Endothelial cell of coronary artery (primary cell): ENCODE data around the gene SCNN1B. TPM values are rescaled to one million over a fixed set of nuclear protein-coding genes. Genes with fewer than 3 reads are reported as not detected.

Source experiments
- total RNA-seq: library from RNA; depleted of rRNA; stranded (reverse); fragments of >200 nt; gene quantifications from 2 replicates; pipeline ENCODE4 v1.2.3, GENCODE V29; 2014

The SCNN1B gene, protein sequence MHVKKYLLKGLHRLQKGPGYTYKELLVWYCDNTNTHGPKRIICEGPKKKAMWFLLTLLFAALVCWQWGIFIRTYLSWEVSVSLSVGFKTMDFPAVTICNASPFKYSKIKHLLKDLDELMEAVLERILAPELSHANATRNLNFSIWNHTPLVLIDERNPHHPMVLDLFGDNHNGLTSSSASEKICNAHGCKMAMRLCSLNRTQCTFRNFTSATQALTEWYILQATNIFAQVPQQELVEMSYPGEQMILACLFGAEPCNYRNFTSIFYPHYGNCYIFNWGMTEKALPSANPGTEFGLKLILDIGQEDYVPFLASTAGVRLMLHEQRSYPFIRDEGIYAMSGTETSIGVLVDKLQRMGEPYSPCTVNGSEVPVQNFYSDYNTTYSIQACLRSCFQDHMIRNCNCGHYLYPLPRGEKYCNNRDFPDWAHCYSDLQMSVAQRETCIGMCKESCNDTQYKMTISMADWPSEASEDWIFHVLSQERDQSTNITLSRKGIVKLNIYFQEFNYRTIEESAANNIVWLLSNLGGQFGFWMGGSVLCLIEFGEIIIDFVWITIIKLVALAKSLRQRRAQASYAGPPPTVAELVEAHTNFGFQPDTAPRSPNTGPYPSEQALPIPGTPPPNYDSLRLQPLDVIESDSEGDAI
- under 0.01 TPM in 1 of 2 replicates, not detected in the other for total RNA-seq

DNA sequence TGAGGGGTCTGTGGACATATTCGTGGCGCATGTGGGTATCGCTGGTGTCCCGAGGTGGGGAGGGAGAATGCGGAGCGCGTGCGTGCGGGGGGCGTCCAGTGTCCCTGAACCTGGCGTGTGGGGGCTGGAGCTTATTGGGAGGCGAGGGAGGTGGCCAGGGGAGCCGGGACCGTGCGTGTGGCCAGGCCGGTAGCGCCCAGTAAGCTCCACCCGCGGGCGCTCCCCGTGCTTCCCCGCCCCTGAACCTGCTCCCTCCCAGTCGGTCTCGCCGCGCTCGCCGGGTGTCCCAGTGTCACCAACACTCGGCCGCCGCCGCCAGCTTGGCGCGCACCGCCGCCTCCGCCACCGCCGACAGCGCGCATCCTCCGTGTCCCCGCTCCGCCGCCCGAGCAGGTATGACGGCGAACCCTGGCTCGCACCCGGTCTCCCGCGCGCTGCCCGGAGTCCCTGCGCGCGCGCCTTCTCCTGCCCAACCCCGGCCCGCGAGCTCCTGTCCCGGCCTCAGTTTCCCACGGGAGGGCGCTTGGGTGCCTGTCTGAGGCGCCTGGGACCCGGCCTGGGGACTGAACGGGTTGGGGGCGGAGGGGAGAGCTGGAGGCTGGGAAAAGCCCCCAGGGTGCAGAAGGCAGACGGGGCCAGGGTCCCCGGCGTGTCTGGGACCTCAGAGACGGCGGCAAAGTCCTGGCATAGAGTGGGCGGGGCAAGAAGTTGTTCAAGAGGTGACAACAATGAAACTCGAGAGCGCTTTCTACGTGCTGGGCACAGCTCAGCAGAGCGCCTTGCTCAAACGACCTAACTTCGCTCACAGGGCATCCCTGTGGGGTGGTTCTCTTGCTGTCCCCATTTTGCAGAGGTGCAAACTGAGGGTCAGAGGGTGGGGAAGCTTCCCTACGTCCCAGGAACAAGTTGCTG is at the start of gene SCNN1B:
TSS of gene SCNN1B (plus strand) at position 258 of the 912 bp plus-strand sequence. CDS start 46,298 bp downstream, outside the sequence.

Other genes with a start within 250 kb of the SCNN1B start
- gene USP31, start 152.8 kb upstream of the SCNN1B start, total RNA-seq, result 10.8 and 17.7 TPM in 2 replicates
- gene SCNN1G, start 119.6 kb upstream of the SCNN1B start, total RNA-seq, result not detected in 2 replicates
- gene COG7, start 150.9 kb downstream of the SCNN1B start, total RNA-seq, result 8.0 and 13.8 TPM in 2 replicates
- 17.9 and 23.3 TPM in 2 replicates for gene GGA2, start 208.2 kb downstream of the SCNN1B start, total RNA-seq